AG09309 (cell line): Measurements from ENCODE around the gene MGAT5.

Source experiments
- DNase-seq: peaks from one replicate; pipeline ENCODE4 v3.0.0-alpha.2; 2010; ENCODE audit warnings: low read depth
- H3K4me3 ChIP-seq: 2 replicates; pipeline ENCODE4 v1.5.1; 2011; ENCODE audit warnings: mild to moderate bottlenecking, low read depth, low read length, moderate library complexity; ENCODE audit not compliant: control insufficient read depth
- CTCF ChIP-seq: IDR thresholded peaks from 2 replicates; pipeline ENCODE4 v1.5.1; 2011; ENCODE audit warnings: mild to moderate bottlenecking, low read depth, low read length, inconsistent platforms; ENCODE audit not compliant: insufficient read depth, control insufficient read depth; ENCODE audit errors: missing control alignments

Gene MGAT5

GRCh38 chr2:134282629-134283400 is 28.9 kb downstream of the MGAT5 start:
- H3K4me3 ChIP-seq = no peak overlapping the region
- no peak for DNase-seq
- TF ChIP-seq CTCF = no peak

- H3K4me3 ChIP-seq = no peak overlapping the region
- TF ChIP-seq CTCF = no peak
- no peak for DNase-seq
Measured at GRCh38 chr2:134283661-134284060, 29.8 kb downstream of the MGAT5 start.

- no peak for TF ChIP-seq CTCF
- peak; percentile 35 for DNase-seq
- no peak overlapping the region for H3K4me3 ChIP-seq
Measured at GRCh38 chr2:134284119-134284670, 30.3 kb downstream of the MGAT5 start.

- no peak for DNase-seq
- no peak overlapping the region for H3K4me3 ChIP-seq
- no peak for TF ChIP-seq CTCF
Measured at GRCh38 chr2:134287323-134287722, 33.5 kb downstream of the MGAT5 start.

GRCh38 chr2:134288814-134289213 is 34.9 kb downstream of the MGAT5 start:
- no peak for TF ChIP-seq CTCF
- no peak overlapping the region for H3K4me3 ChIP-seq
- no peak for DNase-seq

- TF ChIP-seq CTCF = no peak
- DNase-seq = no peak
- no peak overlapping the region for H3K4me3 ChIP-seq
Measured at GRCh38 chr2:134289225-134289624, 35.4 kb downstream of the MGAT5 start.
